H1 (cell line): ENCODE results near the gene ZNF398. TPM values are rescaled to one million over a fixed set of nuclear protein-coding genes. Genes with fewer than 3 reads are reported as not detected.

Experiments used
- CTCF ChIA-PET: fragments of 300-600 bp; sonication (Branson Sonifier 250); formaldehyde crosslinking; loops from one replicate; lab custom pipeline; 2021; ENCODE audit not compliant: partially characterized antibody; lab: Charles Lee
- POLR2A ChIA-PET: fragments of 300-600 bp; sonication (Branson Sonifier 250); formaldehyde crosslinking; loops from one replicate; lab custom pipeline; 2021; ENCODE audit warnings: inconsistent platforms; ENCODE audit not compliant: partially characterized antibody; lab: Charles Lee
- DNase-seq, 2 experiments: peaks; one replicate each; pipeline versions ENCODE4 v3.0.0 to v3.0.0-alpha.2; 2010 to 2022; ENCODE audit warnings: low spot score in 2 of 2, low read depth in 1 of 2, mixed read lengths in 1 of 2
- FAIRE-seq: peaks from 2 replicates; lab custom pipeline; 2011; peaks lifted over from hg19 to GRCh38; lab: Jason Lieb, UNC
- H2AFZ ChIP-seq: 2 replicates; pipeline ENCODE4 v1.8.1; 2012; ENCODE audit warnings: low read length, inconsistent platforms
- H2AK5ac ChIP-seq: 2 replicates; pipeline ENCODE4 v1.6.1; 2013; ENCODE audit warnings: low read depth, low read length
- H2BK120ac ChIP-seq: replicated peaks from 2 replicates; pipeline ENCODE3; 2013; ENCODE audit warnings: low read depth, low read length, inconsistent platforms
- H2BK12ac ChIP-seq: 2 replicates; pipeline ENCODE4 v1.6.1; 2013; ENCODE audit warnings: low read depth, low read length
- H2BK15ac ChIP-seq: 2 replicates; pipeline ENCODE4 v1.6.1; 2013; ENCODE audit warnings: low read length
- H2BK20ac ChIP-seq: 2 replicates; pipeline ENCODE4 v1.6.1; 2013; ENCODE audit warnings: low read length
- H2BK5ac ChIP-seq: 2 replicates; pipeline ENCODE4 v1.6.1; 2013; ENCODE audit warnings: low read depth, low read length
- H3K14ac ChIP-seq: 2 replicates; pipeline ENCODE4 v1.6.1; 2013; ENCODE audit warnings: inconsistent platforms; ENCODE audit not compliant: insufficient read length
- H3K18ac ChIP-seq: 2 replicates; pipeline ENCODE4 v1.6.1; 2013; ENCODE audit warnings: low read length; ENCODE audit errors: extremely low read depth
- H3K23ac ChIP-seq: 2 replicates; pipeline ENCODE4 v1.6.1; 2013; ENCODE audit warnings: inconsistent platforms; ENCODE audit not compliant: insufficient read length
- H3K23me2 ChIP-seq: 2 replicates; pipeline ENCODE4 v1.6.1; 2013; ENCODE audit warnings: low read depth, low read length
- H3K27ac ChIP-seq: 2 replicates; pipeline ENCODE4 v1.6.1; 2011; ENCODE audit warnings: low read depth, low read length, inconsistent platforms
- H3K27me3 ChIP-seq, 4 experiments: replicated peaks in 1 of 4; 1 replicate in 1 of 4; 2 replicates in 3 of 4; pipeline versions ENCODE4 v1.6.1 to v1.8.1; 2011 to 2013; ENCODE audit warnings: low read length in 3 of 4, mild to moderate bottlenecking in 3 of 4, inconsistent platforms in 2 of 4, mixed read lengths in 2 of 4, moderate library complexity in 1 of 4; ENCODE audit not compliant: control insufficient read depth in 3 of 4, insufficient read depth in 3 of 4; ENCODE audit errors: extremely low read depth in 1 of 4
- H3K36me3 ChIP-seq, 4 experiments: 2 replicates each; pipeline versions ENCODE4 v1.6.1 to v1.8.1; 2011 to 2013; ENCODE audit warnings: mild to moderate bottlenecking in 4 of 4, low read length in 3 of 4, moderate library complexity in 2 of 4, control low read depth in 1 of 4, inconsistent platforms in 1 of 4; ENCODE audit not compliant: insufficient read depth in 4 of 4, control insufficient read depth in 2 of 4
- H3K4ac ChIP-seq: replicated peaks from 2 replicates; pipeline ENCODE3; 2013; ENCODE audit warnings: low read length, low read depth, mixed read lengths, inconsistent platforms; ENCODE audit not compliant: insufficient read length
- H3K4me1 ChIP-seq, 4 experiments: replicated peaks in 1 of 4; 1 replicate in 1 of 4; 2 replicates in 3 of 4; pipeline versions ENCODE4 v1.6.1 to v1.8.1; 2011 to 2013; ENCODE audit warnings: low read length in 3 of 4, inconsistent platforms in 2 of 4, mixed read lengths in 1 of 4; ENCODE audit not compliant: insufficient read depth in 4 of 4, control insufficient read depth in 3 of 4
- H3K4me2 ChIP-seq, 2 experiments: 2 replicates each; pipeline versions ENCODE4 v1.6.1 to v1.8.1; 2011 to 2013; ENCODE audit warnings: low read depth in 2 of 2, low read length in 2 of 2, control low read depth in 1 of 2, inconsistent platforms in 1 of 2, mild to moderate bottlenecking in 1 of 2; ENCODE audit not compliant: insufficient read depth in 1 of 2
- H3K4me3 ChIP-seq, 4 experiments: fragments of 200-600, 300-600 bp in 1 of 4; sonication (generic), shearing (Covaris generic), sonication (Bioruptor Twin) in 1 of 4; 2 replicates each; pipeline versions ENCODE4 v1.5.1 to v1.8.1; 2011 to 2016; ENCODE audit warnings: low read length in 4 of 4, low read depth in 3 of 4, control low read depth in 2 of 4, inconsistent platforms in 2 of 4, mild to moderate bottlenecking in 2 of 4, mixed read lengths in 1 of 4, moderate library complexity in 1 of 4; ENCODE audit not compliant: insufficient read depth in 2 of 4; ENCODE audit errors: extremely low read depth in 1 of 4
- H3K56ac ChIP-seq: replicated peaks from 2 replicates; pipeline ENCODE3; 2013; ENCODE audit warnings: low read depth, mild to moderate bottlenecking, mixed read lengths, low read length, inconsistent platforms; ENCODE audit not compliant: insufficient read length
- H3K79me1 ChIP-seq: 2 replicates; pipeline ENCODE4 v1.6.1; 2013; ENCODE audit warnings: low read depth, low read length, control low read depth
- H3K79me2 ChIP-seq, 2 experiments: 2 replicates each; pipeline versions ENCODE4 v1.6.1 to v1.8.1; 2012 to 2013; ENCODE audit warnings: low read length in 2 of 2, mild to moderate bottlenecking in 2 of 2, inconsistent platforms in 1 of 2; ENCODE audit not compliant: insufficient read depth in 2 of 2, control insufficient read depth in 1 of 2
- H3K9ac ChIP-seq, 4 experiments: replicated peaks in 1 of 4; 1 replicate in 1 of 4; 2 replicates in 3 of 4; pipeline versions ENCODE4 v1.6.1 to v1.8.1; 2011 to 2013; ENCODE audit warnings: low read depth in 3 of 4, low read length in 3 of 4, control low read depth in 2 of 4, mild to moderate bottlenecking in 2 of 4, moderate library complexity in 2 of 4, inconsistent platforms in 1 of 4; ENCODE audit errors: extremely low read depth in 1 of 4
- H3K9me3 ChIP-seq, 2 experiments: 2 replicates each; pipeline versions ENCODE4 v1.6.1 to v1.8.1; 2012 to 2013; ENCODE audit warnings: mild to moderate bottlenecking in 2 of 2, moderate library complexity in 2 of 2, control low read depth in 1 of 2, inconsistent platforms in 1 of 2, low read depth in 1 of 2, low read length in 1 of 2, mixed read lengths in 1 of 2; ENCODE audit not compliant: insufficient read depth in 2 of 2
- H4K20me1 ChIP-seq, 2 experiments: replicated peaks in 1 of 2; 2 replicates each; pipeline versions ENCODE3 to v1.8.1; 2011 to 2013; ENCODE audit warnings: inconsistent platforms in 2 of 2, low read length in 2 of 2, mild to moderate bottlenecking in 1 of 2; ENCODE audit not compliant: insufficient read depth in 2 of 2, control insufficient read depth in 1 of 2
- H4K5ac ChIP-seq: 2 replicates; pipeline ENCODE4 v1.6.1; 2013; ENCODE audit warnings: low read length, low read depth, mixed read lengths, inconsistent platforms; ENCODE audit not compliant: insufficient read length
- H4K8ac ChIP-seq: 2 replicates; pipeline ENCODE4 v1.8.0; 2013; ENCODE audit warnings: mild to moderate bottlenecking, moderate library complexity, low read length, inconsistent platforms; ENCODE audit not compliant: insufficient read depth; ENCODE audit errors: extremely low read depth
- H4K91ac ChIP-seq: replicated peaks from 2 replicates; pipeline ENCODE3; 2013; ENCODE audit warnings: low read length, mixed read lengths, inconsistent platforms; ENCODE audit not compliant: insufficient read length
- ATF2 ChIP-seq: IDR thresholded peaks from 2 replicates; pipeline ENCODE4 v1.6.1; 2012; ENCODE audit warnings: low read length, inconsistent platforms
- EZH2 ChIP-seq: fragments of 200-600 bp; sonication (generic); IDR thresholded peaks from 2 replicates; pipeline ENCODE4 v1.7.1; 2012; ENCODE audit warnings: low read depth, mild to moderate bottlenecking, moderate library complexity, low read length, inconsistent platforms; ENCODE audit not compliant: severe bottlenecking
- GTF2F1 ChIP-seq: IDR thresholded peaks from 2 replicates; pipeline ENCODE4 v1.6.1; 2012; ENCODE audit warnings: low read depth, low read length, improper control_type of control experiment, borderline replicate concordance
- JUN ChIP-seq: IDR thresholded peaks from 2 replicates; pipeline ENCODE4 v1.6.1; 2011; ENCODE audit warnings: low read depth, mild to moderate bottlenecking, improper control_type of control experiment, low read length
- RBBP5 ChIP-seq: IDR thresholded peaks from 2 replicates; pipeline ENCODE4 v1.7.1; 2012; ENCODE audit warnings: low read depth, mild to moderate bottlenecking, inconsistent platforms, low read length, moderate library complexity, borderline replicate concordance
- RNF2 ChIP-seq: fragments of 200-900, 300-1000 bp; sonication (generic); IDR thresholded peaks from 2 replicates; pipeline ENCODE4 v1.7.1; 2016; ENCODE audit warnings: borderline replicate concordance, low read depth, mild to moderate bottlenecking, antibody characterized with exemption, low read length; ENCODE audit not compliant: poor library complexity, severe bottlenecking; ENCODE audit errors: missing control alignments
- SAP30 ChIP-seq: fragments of 300-600 bp; sonication (generic); IDR thresholded peaks from 2 replicates; pipeline ENCODE4 v1.7.1; 2012; ENCODE audit warnings: low read length, moderate library complexity, mild to moderate bottlenecking, inconsistent platforms; ENCODE audit not compliant: insufficient read depth, insufficient replicate concordance
- SIRT6 ChIP-seq: IDR thresholded peaks from one replicate; pipeline ENCODE4 v1.7.1; 2012; ENCODE audit warnings: low read length, inconsistent platforms
- SRF ChIP-seq: IDR thresholded peaks from 2 replicates; pipeline ENCODE4 v1.6.1; 2011; ENCODE audit warnings: mild to moderate bottlenecking, low read depth, low read length, moderate library complexity
- SUZ12 ChIP-seq: fragments of 200-600 bp; sonication (generic); IDR thresholded peaks from 2 replicates; pipeline ENCODE4 v1.6.1; 2012; ENCODE audit warnings: mild to moderate bottlenecking, inconsistent platforms, low read length, moderate library complexity, mixed read lengths
- TCF12 ChIP-seq: IDR thresholded peaks from 2 replicates; pipeline ENCODE4 v1.6.1; 2011; ENCODE audit warnings: low read depth, mild to moderate bottlenecking, low read length
- YY1 ChIP-seq: IDR thresholded peaks from 2 replicates; pipeline ENCODE4 v1.6.1; 2011; ENCODE audit warnings: low read depth, mild to moderate bottlenecking, low read length
- WGBS, 2 experiments: shearing (Covaris generic) in 1 of 2; methylation state at CpG; one replicate each; pipeline versions ENCODE4 v1.1.6 to v1.1.7; 2013 to 2015; ENCODE audit warnings: low lambda C conversion rate in 2 of 2, mixed read lengths in 2 of 2, inconsistent platforms in 1 of 2, low coverage in 1 of 2, missing lambda C conversion rate in 1 of 2; ENCODE audit not compliant: insufficient replicate concordance in 2 of 2, insufficient coverage in 1 of 2, insufficient read length in 1 of 2; ENCODE audit errors: extremely low coverage in 1 of 2, missing lambda C conversion rate in 1 of 2; 5-methylcytosine and 5-hydroxymethylcytosine counted together
- polyA plus RNA-seq, 7 experiments: library from polyadenylated mRNA; depleted of rRNA in 3 of 7; stranded (reverse) in 5 of 7; unstranded in 2 of 7; fragments of >200 nt in 5 of 7; fragments of 200-250 nt in 2 of 7; gene quantifications; 1 replicate in 5 of 7; 2 replicates in 1 of 7; 4 replicates in 1 of 7; pipeline versions ENCODE4 v1.2.1 to v1.2.3, GENCODE V29; 2011 to 2013; ENCODE audit warnings: missing spikeins in 2 of 7, mixed read lengths in 2 of 7
- total RNA-seq: library from RNA; stranded (reverse); fragmentation: NEBNext Ultra II Directional; extraction: Animal tissue kit (Norgen Biotek cat#: 25700); gene quantifications from 2 replicates; pipeline ENCODE4 v1.2.1, GENCODE V29; 2021

ZNF398 gene
- total and polyA plus RNA-seq, 2 of the 8 experiments (the other 6 are each of a cell fraction or from before 2014, with no cell fraction given), result 52.7 to 63.5 TPM

GRCh38 chr7:149232362-149232761 lies 85.1 kb downstream of the ZNF398 start:
- H3K79me2 ChIP-seq, result no peaks in the 10 kb centered on the region
- no peak overlapping the region for H2AK5ac ChIP-seq
- H3K4ac ChIP-seq, result no peak overlapping the region
- POLR2A ChIA-PET, result interaction anchor here (0.6 to 1.4 kb wide), 6 partner anchors 14 to 266 kb away, joined by 3 to 5 read pairs (median 3); partner anchors contain the start of gene ZNF783
- H2BK15ac ChIP-seq, result no peak overlapping the region
- no peaks in the 10 kb centered on the region for H3K4me1 ChIP-seq
- peaks cover 0 to 1% (median 0%) of the 10 kb centered on the region in 4 experiments; a peak in 1 of 7 replicates for H3K27me3 ChIP-seq
- H4K20me1 ChIP-seq, result no peaks in the 10 kb centered on the region
- no peak overlapping the region for H3K27ac ChIP-seq
- no peak overlapping the region for H2AFZ ChIP-seq
- CTCF ChIA-PET, result interaction anchor here (1.1 to 1.5 kb wide), 2 partner anchors 38 to 174 kb away, joined by 3 to 8 read pairs; partner anchors contain the start of gene ZNF282
- no peak overlapping the region for H4K91ac ChIP-seq
- no peak overlapping the region for H2BK20ac ChIP-seq
- H3K56ac ChIP-seq, result no peak overlapping the region
- no peak overlapping the region for H4K5ac ChIP-seq
- H3K23me2 ChIP-seq, result 0 out of 2 replicates have a peak, but pooled peaks cover 4% of the 10 kb centered on the region
- H3K9ac ChIP-seq, result no peak overlapping the region
- no peak overlapping the region for H3K18ac ChIP-seq
- no peak overlapping the region for H3K4me2 ChIP-seq
- no peak overlapping the region for H4K8ac ChIP-seq
- H3K23ac ChIP-seq, result no peak overlapping the region
- no peak overlapping the region for H3K4me3 ChIP-seq
- no peak overlapping the region for H2BK120ac ChIP-seq
- no peak overlapping the region for H3K14ac ChIP-seq
- H3K36me3 ChIP-seq, result no peaks in the 10 kb centered on the region
- H2BK5ac ChIP-seq, result no peak overlapping the region
- H3K79me1 ChIP-seq, result no peaks in the 10 kb centered on the region
- no peak overlapping the region for H2BK12ac ChIP-seq
- FAIRE-seq, result no peak
- no peaks in the 10 kb centered on the region for H3K9me3 ChIP-seq
- WGBS, 2 experiments, result 89% methylated on average over 2 of the region's 2 CpGs; no CpG with 5 or more reads in 1 of the 2 experiments
- no peak for DNase-seq
- TF ChIP-seq GTF2F1 (no peak), EZH2 (no peak), SRF (no peak), TCF12 (no peak), ATF2 (no peak), RBBP5 (no peak), SAP30 (no peak), SIRT6 (no peak), YY1 (no peak), RNF2 (no peak), SUZ12 (no peak), JUN (no peak)
